ENCODE measurements around the gene UAP1.

Gene UAP1

DNA sequence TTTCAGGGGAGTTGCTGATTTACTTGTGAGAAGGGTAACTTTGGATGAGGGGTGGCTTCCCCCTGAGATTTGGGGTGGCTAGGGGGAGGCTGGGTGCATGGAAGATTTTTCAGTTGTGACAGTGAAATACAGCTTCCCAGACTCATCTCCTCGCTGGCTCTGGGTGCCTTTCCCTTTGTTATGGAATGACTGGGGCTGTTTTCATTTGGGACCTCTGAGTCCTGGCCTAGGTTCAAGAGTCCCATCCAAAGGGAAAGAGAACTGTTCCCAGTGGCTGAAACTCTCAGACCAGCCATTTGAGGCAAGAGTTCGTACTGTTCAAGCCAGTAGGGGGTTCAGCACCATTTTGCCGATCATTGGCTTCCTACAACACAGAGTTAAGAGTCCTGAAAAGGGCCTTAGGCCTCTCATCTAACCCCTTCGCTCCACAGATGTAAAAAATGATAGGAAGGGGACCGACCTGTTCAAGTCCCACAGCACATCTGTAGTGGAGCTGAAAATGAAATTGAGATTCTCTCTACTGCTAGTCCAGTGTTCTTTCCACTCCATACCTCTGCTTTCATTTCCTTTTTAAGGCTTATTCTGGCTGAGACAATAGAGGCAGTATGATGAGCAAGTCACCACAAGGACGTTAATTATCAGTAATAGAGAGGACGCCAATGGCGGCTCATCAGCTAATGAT is 71.7 kb downstream of the UAP1 start:
- no peak overlapping the region for H3K27ac ChIP-seq
- H3K27me3 ChIP-seq (ENCODE audit: insufficient read depth, low read depth, severe bottlenecking), result no peaks in the 10 kb centered on the region
- H3K4me3 ChIP-seq (ENCODE audit: low read depth, low read length), result no peak overlapping the region
- H3K36me3 ChIP-seq, result no peaks in the 10 kb centered on the region
- no peaks in the 10 kb centered on the region for H3K9me3 ChIP-seq (ENCODE audit: severe bottlenecking)
- no peak for TF ChIP-seq CTCF (IDR thresholded peaks at IDR 0.05; ENCODE audit: low read depth, low read length)
- DNase-seq, result no peak

- DNase-seq, result no peak
- Histone ChIP-seq H3K9me3 (ENCODE audit: severe bottlenecking) (no peaks in the 10 kb centered on the region), H3K4me3 (ENCODE audit: low read depth, low read length) (no peak overlapping the region), H3K27ac (no peak overlapping the region), H3K36me3 (no peaks in the 10 kb centered on the region), H3K27me3 (ENCODE audit: insufficient read depth, low read depth, severe bottlenecking) (no peaks in the 10 kb centered on the region)
- TF ChIP-seq CTCF (IDR thresholded peaks at IDR 0.05; ENCODE audit: low read depth, low read length), result no peak
Observed at GRCh38 chr1:162635418-162635817, 73.9 kb downstream of the UAP1 start.

- Histone ChIP-seq H3K4me3 (ENCODE audit: low read depth, low read length) (no peak overlapping the region), H3K36me3 (no peaks in the 10 kb centered on the region), H3K27me3 (ENCODE audit: insufficient read depth, low read depth, severe bottlenecking) (no peaks in the 10 kb centered on the region), H3K27ac (no peak overlapping the region), H3K9me3 (ENCODE audit: severe bottlenecking) (no peaks in the 10 kb centered on the region)
- no peak for DNase-seq
- no peak for TF ChIP-seq CTCF (IDR thresholded peaks at IDR 0.05; ENCODE audit: low read depth, low read length)
Observed at GRCh38 chr1:162639718-162640117, 78.2 kb downstream of the UAP1 start.

DNA sequence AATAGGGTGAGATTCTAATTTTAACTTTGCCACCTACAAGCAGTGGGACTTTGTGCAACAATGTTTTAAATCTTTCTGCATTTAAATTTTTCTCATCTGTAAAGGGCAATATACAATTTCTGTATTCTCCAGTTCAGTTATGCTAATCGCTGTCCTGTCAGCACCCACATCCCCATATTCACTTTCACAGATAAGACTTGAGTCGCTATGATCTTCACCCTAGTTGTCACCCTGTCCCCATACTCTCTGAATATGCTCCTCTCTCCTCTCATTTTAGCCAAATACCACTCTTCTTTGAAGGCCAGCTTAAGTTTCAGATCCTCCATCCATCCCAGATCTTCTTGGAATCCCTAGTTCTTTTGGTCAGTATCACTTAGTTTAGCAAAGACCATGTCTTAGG is 79.6 kb downstream of the UAP1 start:
- H3K36me3 ChIP-seq, result no peaks in the 10 kb centered on the region
- no peak for DNase-seq
- TF ChIP-seq CTCF (IDR thresholded peaks at IDR 0.05; ENCODE audit: low read depth, low read length), result no peak

DNA sequence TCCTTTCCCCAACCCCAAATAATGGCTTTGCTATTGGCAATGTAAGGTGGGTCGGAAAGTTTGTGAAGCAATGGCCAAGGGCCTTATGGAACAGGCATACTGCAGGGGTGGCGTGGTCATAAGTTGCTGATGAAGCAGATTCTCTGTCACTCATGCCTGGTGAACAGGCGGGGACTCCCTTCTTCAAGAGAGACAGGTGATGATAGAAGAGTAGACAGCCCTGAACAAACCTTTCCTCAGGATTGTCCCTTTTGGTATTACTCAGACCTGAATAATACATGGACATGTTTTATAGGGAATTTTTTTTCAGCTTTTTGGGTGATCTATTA is 83.4 kb downstream of the UAP1 start:
- Histone ChIP-seq H3K27ac (no peak overlapping the region), H3K4me3 (ENCODE audit: low read depth, low read length) (no peak overlapping the region), H3K27me3 (ENCODE audit: insufficient read depth, low read depth, severe bottlenecking) (no peaks in the 10 kb centered on the region), H3K9me3 (ENCODE audit: severe bottlenecking) (no peaks in the 10 kb centered on the region), H3K36me3 (no peaks in the 10 kb centered on the region)
- no peak for DNase-seq
- TF ChIP-seq CTCF (IDR thresholded peaks at IDR 0.05; ENCODE audit: low read depth, low read length), result no peak

More for the DNA sequence above, 79.6 kb downstream of the UAP1 start:
- Histone ChIP-seq H3K27me3 (ENCODE audit: insufficient read depth, low read depth, severe bottlenecking) (no peaks in the 10 kb centered on the region), H3K27ac (no peak overlapping the region), H3K9me3 (ENCODE audit: severe bottlenecking) (no peaks in the 10 kb centered on the region), H3K4me3 (ENCODE audit: low read depth, low read length) (no peak overlapping the region)

DNA sequence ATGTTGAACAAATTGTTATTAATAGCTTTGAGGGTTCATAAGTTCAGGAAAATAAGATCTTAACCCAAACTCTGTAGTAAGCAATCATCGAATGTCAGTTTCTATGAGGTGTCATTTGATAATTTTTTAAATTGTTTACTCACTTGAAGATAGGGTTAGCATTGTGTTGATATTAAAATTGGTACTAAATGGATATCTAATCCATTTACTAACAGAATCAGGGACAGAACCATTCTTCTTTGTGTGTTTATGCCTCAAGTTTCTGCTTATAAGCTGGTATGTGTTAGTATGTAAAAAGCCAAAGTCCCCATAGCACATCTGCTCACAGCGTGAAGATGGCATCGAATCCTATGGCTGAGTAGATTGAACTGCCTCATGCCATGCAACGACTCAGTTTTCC is 84.1 kb downstream of the UAP1 start:
- Histone ChIP-seq H3K27me3 (ENCODE audit: insufficient read depth, low read depth, severe bottlenecking) (no peaks in the 10 kb centered on the region), H3K36me3 (no peaks in the 10 kb centered on the region), H3K9me3 (ENCODE audit: severe bottlenecking) (no peaks in the 10 kb centered on the region), H3K4me3 (ENCODE audit: low read depth, low read length) (no peak overlapping the region), H3K27ac (no peak overlapping the region)
- no peak for TF ChIP-seq CTCF (IDR thresholded peaks at IDR 0.05; ENCODE audit: low read depth, low read length)
- no peak for DNase-seq

All from WERI-Rb-1 (cell line).